PC-3 (cell line): ENCODE measurements around the gene ANTKMT. TPM values are rescaled to one million over a fixed set of nuclear protein-coding genes. Genes with fewer than 3 reads are reported as not detected.
A peak's percentile ranks its signal among the peaks of the same experiment; 100 is the strongest.

Experiments used
- ATAC-seq: fragments of 200-7000 bp; cut with Tn5 transposase; 2 replicates; pipeline ENCODE4 v1.9.1; 2020; ENCODE audit warnings: mild to moderate bottlenecking, moderate library complexity
- Bru-seq: library from RNA; stranded (reverse); fragments of 400-500 nt; gene quantifications from one replicate; lab custom pipeline; 2021; lab: Mats Ljungman, UMichigan
- BruChase-seq, 2 experiments: library from RNA; stranded (reverse); fragments of 400-500 nt; gene quantifications; one replicate each; lab custom pipeline; 2021; lab: Mats Ljungman, UMichigan
- BruUV-seq: library from RNA; stranded (reverse); fragments of 400-500 nt; replicated peaks from 2 replicates; lab custom pipeline; 2021; lab: Mats Ljungman, UMichigan
- CTCF ChIA-PET: fragments of 300-600 bp; sonication (Branson Sonifier 250); formaldehyde crosslinking; loops from one replicate; lab custom pipeline; 2022; ENCODE audit warnings: antibody characterized with exemption; lab: Charles Lee
- POLR2A ChIA-PET: fragments of 300-600 bp; sonication (Branson Sonifier 250); formaldehyde crosslinking; loops from one replicate; lab custom pipeline; 2022; ENCODE audit warnings: antibody characterized with exemption; ENCODE audit not compliant: unreplicated experiment; lab: Charles Lee
- DNase-seq: peaks from one replicate; pipeline ENCODE4 v3.0.0-alpha.2; 2015
- H2AFZ ChIP-seq: fragments of 300-600 bp; sonication (generic); 2 replicates; pipeline ENCODE4 v1.6.0; 2016; ENCODE audit warnings: antibody characterized with exemption, low read length
- H3F3A ChIP-seq: fragments of 300-600 bp; sonication (generic); one replicate; pipeline ENCODE4 v1.6.0; 2017; ENCODE audit warnings: antibody characterized with exemption, low read length, control low read depth, mild to moderate bottlenecking; ENCODE audit not compliant: unreplicated experiment
- H3K27ac ChIP-seq: fragments of 300-600 bp; sonication (generic); 2 replicates; pipeline ENCODE4 v1.5.1; 2016; ENCODE audit warnings: mild to moderate bottlenecking, low read length
- H3K27me3 ChIP-seq: fragments of 300-600 bp; sonication (generic); 2 replicates; pipeline ENCODE4 v1.6.1; 2016; ENCODE audit warnings: low read length, mixed read lengths
- H3K36me3 ChIP-seq: fragments of 300-600 bp; sonication (generic); 2 replicates; pipeline ENCODE4 v1.6.1; 2016; ENCODE audit warnings: low read depth, mixed run types, low read length, mixed read lengths
- H3K4me1 ChIP-seq: fragments of 300-600 bp; sonication (generic); 2 replicates; pipeline ENCODE4 v1.5.1; 2016; ENCODE audit warnings: low read length; ENCODE audit not compliant: insufficient read depth
- H3K4me2 ChIP-seq: fragments of 300-600 bp; sonication (generic); 2 replicates; pipeline ENCODE4 v1.6.0; 2016; ENCODE audit warnings: low read length
- H3K4me3 ChIP-seq: fragments of 300-600 bp; sonication (generic); 2 replicates; pipeline ENCODE4 v1.5.1; 2016; ENCODE audit warnings: mild to moderate bottlenecking, low read length, mixed read lengths
- H3K79me2 ChIP-seq: fragments of 300-600 bp; sonication (generic); 2 replicates; pipeline ENCODE4 v1.6.1; 2017; ENCODE audit warnings: low read length, mixed read lengths
- H3K9ac ChIP-seq: fragments of 300-600 bp; sonication (generic); 2 replicates; pipeline ENCODE4 v1.6.0; 2016; ENCODE audit warnings: mild to moderate bottlenecking, low read length
- H3K9me2 ChIP-seq: fragments of 300-600 bp; sonication (generic); replicated peaks from 2 replicates; pipeline ENCODE4 v1.6.1; 2016; ENCODE audit warnings: mixed run types, low read length, mixed read lengths
- H3K9me3 ChIP-seq: fragments of 300-600 bp; sonication (generic); 2 replicates; pipeline ENCODE4 v1.6.1; 2016; ENCODE audit warnings: low read length, mixed read lengths
- H4K20me1 ChIP-seq: fragments of 300-600 bp; sonication (generic); 2 replicates; pipeline ENCODE4 v1.6.1; 2016; ENCODE audit warnings: low read length, mixed read lengths
- CTCF ChIP-seq: fragments of 300-600 bp; sonication (generic); conservative IDR thresholded peaks from 2 replicates; pipeline ENCODE4 v1.5.1; 2017; ENCODE audit warnings: antibody characterized with exemption, low read depth, mild to moderate bottlenecking, low read length
- EZH2 ChIP-seq: fragments of 300-600 bp; sonication (generic); IDR thresholded peaks from one replicate; pipeline ENCODE4 v1.6.1; 2017; ENCODE audit warnings: antibody characterized with exemption, mild to moderate bottlenecking, low read length; ENCODE audit not compliant: unreplicated experiment
- EZH2phosphoT487 ChIP-seq: fragments of 300-600 bp; sonication (generic); IDR thresholded peaks from 2 replicates; pipeline ENCODE4 v1.6.1; 2018; ENCODE audit warnings: mild to moderate bottlenecking, antibody characterized with exemption, low read length, borderline replicate concordance
- intact Hi-C: fragments of 100-400 bp; cut with micrococcal nuclease; formaldehyde crosslinking; loops from 2 replicates; pipeline ENCODE4 v1.9.0; 2023
- long read RNA-seq: library from polyadenylated mRNA; unstranded; transcript quantifications from one replicate; pipeline ENCODE4 v2.0.0, GENCODE V29; 2021; ENCODE audit not compliant: unreplicated experiment
- total RNA-seq: library from RNA; depleted of rRNA; stranded (reverse); fragments of >200 nt; gene quantifications from 2 replicates; pipeline ENCODE4 v1.2.3, GENCODE V29; 2014; rRNA removed

The ANTKMT gene
- total RNA-seq (77.3 and 79.0 TPM in 2 replicates), Bru-seq, nascent RNA (percentile 58 among the genes with signal in this experiment), BruChase-seq, experiment 1, labeled RNA remaining after a 6-hour chase (percentile 64 among the genes with signal in this experiment), BruChase-seq, experiment 2, labeled RNA remaining after a 2-hour chase (percentile 70 among the genes with signal in this experiment)
- long read RNA-seq, transcript FAM173A-207 (5 exons, 1,052 nt): major isoform, 19 of 59 reads
- long read RNA-seq, partial matches to known transcripts: 17 of 59 reads
- long read RNA-seq, other reads (novel, unspliced or antisense): 20 of 59 reads

- Histone ChIP-seq H3K4me1 (peaks cover 25% of the 10 kb centered on the region), H3K4me2 (peak within 1 kb of the TSS; percentile 93), H3K4me3 (peak within 1 kb of the TSS; percentile 82), H3K27me3 (no peaks in the 10 kb centered on the region), H3K9me3 (no peaks in the 10 kb centered on the region), H3K79me2 (peaks cover 10% of the 10 kb centered on the region), H3K27ac (peak within 1 kb of the TSS; percentile 43), H3K9ac (peak within 1 kb of the TSS; percentile 69), H3K9me2 (no peaks in the 10 kb centered on the region), H3K36me3 (no peaks in the 10 kb centered on the region), H4K20me1 (peaks cover 8% of the 10 kb centered on the region; the same call in 1 of the 2 replicates), H3F3A (peaks cover under 1% of the 10 kb centered on the region), H2AFZ (peak within 1 kb of the TSS; percentile 67; the same call in 1 of the 2 replicates)
- DNase-seq (peak; percentile 79), ATAC-seq (peak; percentile 64)
- intact Hi-C loops: loop anchor here (1.0 kb wide), 1 partner anchor 9 kb away; no protein-coding TSS in a partner anchor
- POLR2A ChIA-PET: interaction anchor here (0.8 to 1.4 kb wide), 2 partner anchors 9 to 10 kb away, joined by 3 to 5 read pairs; no protein-coding TSS in a partner anchor
- no TSS peak for BruUV-seq
- CTCF ChIA-PET: interaction anchor here (0.6 kb wide), 1 partner anchor 16 kb away, joined by 3 read pairs; no protein-coding TSS in a partner anchor
- TF ChIP-seq EZH2phosphoT487 (peak; percentile 83), EZH2 (no peak), CTCF (no peak)
Observed at GRCh38 chr16:720990-721764, at the start of gene ANTKMT. Gene ANTKMT, plus strand, starts transcription at chr16:721146. Its CDS starts 129 bp downstream, at chr16:721275.

- Histone ChIP-seq H3K27ac (no peak overlapping the region), H3K27me3 (no peaks in the 10 kb centered on the region), H3K4me2 (no peak overlapping the region), H3K36me3 (peaks cover 6% of the 10 kb centered on the region; the same call in 1 of the 2 replicates), H3K9me2 (no peaks in the 10 kb centered on the region), H3K4me3 (no peak overlapping the region), H2AFZ (no peak overlapping the region), H3F3A (no peaks in the 10 kb centered on the region), H4K20me1 (no peaks in the 10 kb centered on the region), H3K4me1 (no peaks in the 10 kb centered on the region), H3K9ac (no peak overlapping the region), H3K79me2 (peaks cover 22% of the 10 kb centered on the region), H3K9me3 (no peaks in the 10 kb centered on the region)
- no peak for TF ChIP-seq EZH2phosphoT487
- no peak for TF ChIP-seq EZH2
- TF ChIP-seq CTCF: no peak
- no peak for DNase-seq
- intact Hi-C loops: no loop called here
- no peak for ATAC-seq
- BruUV-seq: no TSS peak
- POLR2A ChIA-PET: no interaction called here
- CTCF ChIA-PET: no interaction called here
Observed at GRCh38 chr16:671353-672131, 49.4 kb upstream of the ANTKMT start.
